Common myeloid progenitor, CD34-positive (primary cell): ENCODE results near the gene C8G.
A peak's percentile ranks its signal among the peaks of the same experiment; 100 is the strongest.

Source experiments
- CTCF ChIA-PET: fragments of 350-600 bp; sonication (Branson Sonifier 250); formaldehyde crosslinking; loops from one replicate; lab custom pipeline; 2021; ENCODE audit warnings: antibody characterized with exemption; lab: Charles Lee
- POLR2A ChIA-PET: fragments of 350-600 bp; sonication (Branson Sonifier 250); formaldehyde crosslinking; loops from one replicate; lab custom pipeline; 2021; ENCODE audit warnings: antibody characterized with exemption; lab: Charles Lee
- DNase-seq, 3 donors: peaks; one replicate each; pipeline versions ENCODE4 v3.0.0 to v3.0.0-alpha.2; 2013
- H3K27ac ChIP-seq, 2 experiments: 1 replicate in 1 of 2; 2 replicates in 1 of 2; pipeline ENCODE4 v1.7.0; 2013; ENCODE audit warnings: inconsistent platforms in 2 of 2, low read length in 2 of 2, mild to moderate bottlenecking in 2 of 2, low read depth in 1 of 2, moderate library complexity in 1 of 2; ENCODE audit not compliant: severe bottlenecking in 2 of 2, insufficient read depth in 1 of 2, poor library complexity in 1 of 2
- H3K27me3 ChIP-seq, 5 experiments: replicated peaks in 2 of 5; 1 replicate in 3 of 5; 2 replicates in 2 of 5; pipeline versions ENCODE4 v1.6.1 to v1.7.0; 2013; ENCODE audit warnings: low read length in 4 of 5, mild to moderate bottlenecking in 2 of 5, moderate library complexity in 2 of 5, inconsistent platforms in 1 of 5; ENCODE audit not compliant: insufficient read depth in 5 of 5, control insufficient read depth in 4 of 5
- H3K36me3 ChIP-seq, 4 experiments: 1 replicate in 2 of 4; 2 replicates in 2 of 4; pipeline versions ENCODE4 v1.6.1 to v1.7.0; 2013; ENCODE audit warnings: low read length in 3 of 4, control low read depth in 1 of 4, mild to moderate bottlenecking in 1 of 4; ENCODE audit not compliant: control insufficient read depth in 4 of 4, insufficient read depth in 4 of 4
- H3K4me1 ChIP-seq, 4 experiments: 1 replicate in 3 of 4; 2 replicates in 1 of 4; pipeline versions ENCODE4 v1.6.1 to v1.7.1; 2013; ENCODE audit warnings: low read length in 3 of 4, mild to moderate bottlenecking in 3 of 4, control low read depth in 1 of 4, inconsistent platforms in 1 of 4, moderate library complexity in 1 of 4; ENCODE audit not compliant: control insufficient read depth in 4 of 4, insufficient read depth in 4 of 4; ENCODE audit errors: control extremely low read depth in 1 of 4
- H3K4me3 ChIP-seq, 7 experiments: 1 replicate in 4 of 7; 2 replicates in 3 of 7; pipeline versions ENCODE4 v1.5.1 to v1.7.0; 2013; ENCODE audit warnings: mild to moderate bottlenecking in 7 of 7, low read length in 6 of 7, moderate library complexity in 6 of 7, inconsistent platforms in 2 of 7, low read depth in 2 of 7, control low read depth in 1 of 7; ENCODE audit not compliant: insufficient read depth in 4 of 7, control insufficient read depth in 1 of 7; ENCODE audit errors: extremely low read depth in 1 of 7
- H3K9me3 ChIP-seq, 5 experiments: 1 replicate in 4 of 5; 2 replicates in 1 of 5; pipeline versions ENCODE4 v1.6.1 to v1.7.1; 2013; ENCODE audit warnings: low read length in 4 of 5, mild to moderate bottlenecking in 2 of 5, inconsistent platforms in 1 of 5, low read depth in 1 of 5, moderate library complexity in 1 of 5; ENCODE audit not compliant: control insufficient read depth in 4 of 5, insufficient read depth in 2 of 5; ENCODE audit errors: control extremely low read depth in 1 of 5
- WGBS: methylation state at CpG from one replicate; pipeline ENCODE4 v1.1.5; 2013; ENCODE audit not compliant: insufficient coverage; 5-methylcytosine and 5-hydroxymethylcytosine counted together

The C8G gene

GRCh38 chr9:136977649-136978072 is 32.6 kb downstream of the C8G start:
- no peak overlapping the region for H3K27ac ChIP-seq
- H3K27me3 ChIP-seq = peaks cover 0 to 11% (median 4%) of the 10 kb centered on the region in 5 experiments
- 21% methylated on average over 21 of the region's 33 CpGs for WGBS
- POLR2A ChIA-PET = no interaction called here
- no peak for DNase-seq
- no peaks in the 10 kb centered on the region for H3K36me3 ChIP-seq
- peaks cover 0 to 41% (median 36%) of the 10 kb centered on the region in 4 experiments for H3K4me1 ChIP-seq
- H3K9me3 ChIP-seq = no peaks in the 10 kb centered on the region
- H3K4me3 ChIP-seq = peak overlapping the region in 4 of 7 experiments; percentile 19 to 64 (median 46)
- CTCF ChIA-PET = interaction anchor here (3.2 to 5.7 kb wide), 2 partner anchors 10 to 58 kb away, joined by 17 to 28 read pairs; no protein-coding TSS in a partner anchor

- 1% methylated on average over 45 of the region's 78 CpGs for WGBS
- H3K27ac ChIP-seq = no peak overlapping the region
These were observed 33.2 kb downstream of the C8G start for GRCh38 chr9:136978073-136978864.

GRCh38 chr9:136978865-136979544 is 34.0 kb downstream of the C8G start:
- H3K4me3 ChIP-seq = no peak overlapping the region
- no peaks in the 10 kb centered on the region for H3K9me3 ChIP-seq
- peaks cover 0 to 41% (median 36%) of the 10 kb centered on the region in 4 experiments for H3K4me1 ChIP-seq
- POLR2A ChIA-PET = interaction anchor here (1.1 kb wide), 1 partner anchor 14 kb away, joined by 3 read pairs; no protein-coding TSS in a partner anchor
- CTCF ChIA-PET = interaction anchor here (1.0 to 5.7 kb wide), 3 partner anchors 8 to 56 kb away, joined by 3 to 28 read pairs (median 17); no protein-coding TSS in a partner anchor
- peaks cover 0 to 24% (median 4%) of the 10 kb centered on the region in 5 experiments for H3K27me3 ChIP-seq
- H3K36me3 ChIP-seq = no peaks in the 10 kb centered on the region
- H3K27ac ChIP-seq = no peak overlapping the region
- WGBS = 65% methylated on average over 28 of the region's 41 CpGs
- no peak for DNase-seq

More at GRCh38 chr9:136978073-136978864, 33.2 kb downstream of the C8G start:
- Histone ChIP-seq H3K36me3 (no peaks in the 10 kb centered on the region), H3K4me3 (peak overlapping the region in 4 of 7 experiments; percentile 19 to 64 (median 46)), H3K4me1 (peaks cover 0 to 41% (median 36%) of the 10 kb centered on the region in 4 experiments), H3K9me3 (no peaks in the 10 kb centered on the region), H3K27me3 (peaks cover 0 to 17% (median 4%) of the 10 kb centered on the region in 5 experiments)
- ChIA-PET CTCF (interaction anchor here (1.0 to 5.7 kb wide), 3 partner anchors 9 to 57 kb away, joined by 3 to 28 read pairs (median 17); no protein-coding TSS in a partner anchor), POLR2A (interaction anchor here (1.1 kb wide), 1 partner anchor 15 kb away, joined by 3 read pairs; no protein-coding TSS in a partner anchor)
- DNase-seq = peak; percentile 43 to 59 (median 55)

- POLR2A ChIA-PET = no interaction called here
- Histone ChIP-seq H3K9me3 (no peaks in the 10 kb centered on the region), H3K27me3 (peaks cover 0 to 34% (median 8%) of the 10 kb centered on the region in 5 experiments), H3K4me3 (no peak overlapping the region), H3K4me1 (peaks cover 0 to 42% (median 37%) of the 10 kb centered on the region in 4 experiments), H3K27ac (no peak overlapping the region), H3K36me3 (no peaks in the 10 kb centered on the region)
- DNase-seq = no peak
- WGBS = 91% methylated on average over 25 of the region's 26 CpGs
- CTCF ChIA-PET = no interaction called here
These were observed 34.9 kb downstream of the C8G start for GRCh38 chr9:136979769-136980587.

- peaks cover 0 to 43% (median 8%) of the 10 kb centered on the region in 5 experiments for H3K27me3 ChIP-seq
- 98% methylated on average over 7 of the region's 16 CpGs for WGBS
- CTCF ChIA-PET = interaction anchor here (0.9 to 1.6 kb wide), 2 partner anchors 12 to 66 kb away, joined by 3 read pairs; partner anchors contain the start of gene PAXX
These were observed 35.8 kb downstream of the C8G start for GRCh38 chr9:136980669-136981478.

More at GRCh38 chr9:136980669-136981478, 35.8 kb downstream of the C8G start:
- Histone ChIP-seq H3K9me3 (no peaks in the 10 kb centered on the region), H3K27ac (no peak overlapping the region), H3K4me1 (peaks cover 0 to 41% (median 33%) of the 10 kb centered on the region in 4 experiments), H3K4me3 (no peak overlapping the region), H3K36me3 (no peaks in the 10 kb centered on the region)
- POLR2A ChIA-PET = no interaction called here
- no peak for DNase-seq
